A673 (cell line): ENCODE results near the gene HEXA. TPM values are rescaled to one million over a fixed set of nuclear protein-coding genes. Genes with fewer than 3 reads are reported as not detected.

Source experiments
- BruUV-seq: library from RNA; stranded (reverse); fragments of 400-500 nt; replicated peaks from 2 replicates; lab custom pipeline; 2021; lab: Mats Ljungman, UMichigan
- CTCF ChIA-PET: fragments of 300-600 bp; sonication (Branson Sonifier 250); formaldehyde crosslinking; loops from one replicate; lab custom pipeline; 2022; ENCODE audit warnings: antibody characterized with exemption; lab: Charles Lee
- POLR2A ChIA-PET: fragments of 300-600 bp; sonication (Branson Sonifier 250); formaldehyde crosslinking; loops from one replicate; lab custom pipeline; 2022; ENCODE audit warnings: antibody characterized with exemption; ENCODE audit not compliant: low non-redundant PET; lab: Charles Lee
- DNase-seq: peaks from one replicate; pipeline ENCODE4 v3.0.0-alpha.2; 2015; ENCODE audit warnings: low spot score
- H3K27ac ChIP-seq: fragments of 200-600 bp; sonication (generic); 2 replicates; pipeline ENCODE4 v1.5.1; 2016; ENCODE audit warnings: mixed run types, low read depth, mild to moderate bottlenecking, mixed read lengths, antibody characterized with exemption, low read length; ENCODE audit not compliant: poor library complexity, severe bottlenecking
- H3K27me3 ChIP-seq: fragments of 200-600 bp; sonication (generic); replicated peaks from 2 replicates; pipeline ENCODE4 v1.6.1; 2017; ENCODE audit warnings: mixed run types, low read depth, mild to moderate bottlenecking, mixed read lengths, antibody characterized with exemption, low read length; ENCODE audit not compliant: insufficient read depth, poor library complexity
- H3K36me3 ChIP-seq: fragments of 200-600 bp; sonication (generic); 2 replicates; pipeline ENCODE4 v1.6.1; 2016; ENCODE audit warnings: mixed run types, mild to moderate bottlenecking, mixed read lengths, antibody characterized with exemption, low read length; ENCODE audit not compliant: insufficient read depth, poor library complexity, severe bottlenecking
- H3K4me1 ChIP-seq: fragments of 200-600 bp; sonication (generic); 2 replicates; pipeline ENCODE4 v1.6.1; 2017; ENCODE audit warnings: mixed run types, mild to moderate bottlenecking, mixed read lengths, antibody characterized with exemption, low read length; ENCODE audit not compliant: insufficient read depth, poor library complexity, severe bottlenecking
- H3K4me3 ChIP-seq: fragments of 200-600 bp; sonication (generic); 2 replicates; pipeline ENCODE4 v1.5.1; 2016; ENCODE audit warnings: low read depth, mixed run types, mild to moderate bottlenecking, mixed read lengths, low read length; ENCODE audit not compliant: poor library complexity, severe bottlenecking
- H3K9me3 ChIP-seq: fragments of 200-600 bp; sonication (generic); 2 replicates; pipeline ENCODE4 v1.6.1; 2016; ENCODE audit warnings: mixed run types, low read depth, mild to moderate bottlenecking, mixed read lengths, antibody characterized with exemption, low read length; ENCODE audit not compliant: poor library complexity, severe bottlenecking
- CTCF ChIP-seq: fragments of 300-800, 200-600 bp; sonication (generic); conservative IDR thresholded peaks from 2 replicates; pipeline ENCODE4 v1.5.1; 2017; ENCODE audit warnings: low read depth, mild to moderate bottlenecking, antibody characterized with exemption, low read length, moderate library complexity, mixed read lengths
- EZH2 ChIP-seq: fragments of 200-600 bp; sonication (generic); IDR thresholded peaks from 2 replicates; pipeline ENCODE4 v1.6.1; 2017; ENCODE audit warnings: borderline replicate concordance, low read depth, mild to moderate bottlenecking, mixed read lengths, antibody characterized with exemption, low read length; ENCODE audit not compliant: poor library complexity, severe bottlenecking
- intact Hi-C: fragments of 100-400 bp; cut with micrococcal nuclease; formaldehyde crosslinking; loops from one replicate; pipeline ENCODE4 v1.10.0; 2022; ENCODE audit not compliant: unreplicated experiment
- total RNA-seq: library from RNA; stranded (reverse); gene quantifications from 2 replicates; pipeline ENCODE4 v1.2.3, GENCODE V29; 2021

HEXA gene
- total RNA-seq, 1 experiment from 2014 or later: 64.8 TPM

DNA sequence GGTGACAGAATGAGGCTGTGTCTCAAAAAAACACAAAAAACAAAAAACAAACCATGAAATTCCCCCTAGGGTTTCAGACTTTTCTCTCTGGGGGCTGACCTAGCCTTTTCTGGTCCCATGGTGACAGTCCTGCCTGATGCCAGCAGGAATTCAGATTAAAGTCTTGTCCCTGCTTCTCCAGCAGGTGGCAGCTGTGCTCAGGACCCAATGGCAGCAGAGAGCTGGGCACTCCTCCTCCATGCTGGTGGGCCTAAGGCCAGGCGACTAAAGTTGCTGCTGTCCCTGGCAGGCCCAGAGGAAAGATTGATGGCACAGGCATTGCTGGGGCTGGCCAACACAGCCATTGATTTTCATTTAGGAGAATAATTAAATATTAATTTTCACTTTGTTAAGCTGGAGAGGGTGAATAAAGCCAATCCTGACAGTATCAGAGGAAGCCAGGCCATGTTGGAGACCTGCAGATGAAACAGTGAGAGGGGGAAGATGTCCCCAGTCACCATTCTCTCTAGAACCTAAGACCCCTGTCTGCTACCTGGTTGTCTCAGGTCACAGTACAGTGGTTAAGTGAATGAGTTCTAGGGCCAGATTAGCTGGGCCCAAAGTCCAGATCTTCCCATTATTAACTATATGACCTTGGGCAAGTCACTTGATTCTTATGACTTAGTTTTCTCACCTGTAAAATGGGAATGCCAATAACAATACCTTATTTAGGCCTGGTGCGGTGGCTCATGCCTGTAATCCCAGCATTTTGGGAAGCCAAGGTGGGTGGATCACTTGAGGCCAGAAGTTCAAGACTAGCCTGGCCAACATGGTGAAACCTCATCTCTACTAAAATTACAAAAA is 63.0 kb downstream of the HEXA start:
- POLR2A ChIA-PET: no interaction called here
- TF ChIP-seq EZH2 (no peak), CTCF (peak; percentile 84)
- Histone ChIP-seq H3K27me3 (peaks cover 8% of the 10 kb centered on the region), H3K9me3 (no peaks in the 10 kb centered on the region), H3K27ac (no peak overlapping the region), H3K36me3 (no peaks in the 10 kb centered on the region), H3K4me1 (no peaks in the 10 kb centered on the region), H3K4me3 (no peak overlapping the region)
- intact Hi-C loops: no loop called here
- CTCF ChIA-PET: interaction anchor here (0.6 to 1.2 kb wide), 3 partner anchors 287 to 1332 kb away, joined by 3 read pairs; no protein-coding TSS in a partner anchor
- DNase-seq: peak; percentile 79
- BruUV-seq: no TSS peak

DNA sequence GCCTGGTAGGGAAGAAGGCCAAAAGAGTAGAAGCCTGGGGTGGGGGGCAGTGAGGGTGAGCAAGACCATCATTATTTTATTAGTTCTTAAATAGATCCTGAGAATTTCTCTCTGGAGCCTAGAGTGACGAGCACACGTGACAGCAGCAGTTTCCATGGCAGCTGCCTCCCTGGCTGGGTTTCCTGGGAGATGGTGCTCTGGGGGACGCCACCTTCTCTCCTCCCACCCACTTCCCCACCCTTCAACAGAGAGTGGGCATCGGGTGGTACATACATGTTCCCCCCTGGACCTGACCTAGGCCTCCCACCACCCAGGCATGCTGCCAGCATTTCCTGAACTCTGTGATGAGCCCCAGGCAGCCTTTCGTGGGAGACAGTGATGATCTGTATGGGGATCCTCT is 68.8 kb downstream of the HEXA start:
- no TSS peak for BruUV-seq
- H3K4me3 ChIP-seq: no peak overlapping the region
- DNase-seq: no peak
- ChIA-PET CTCF (no interaction called here), POLR2A (no interaction called here)
- H3K36me3 ChIP-seq: no peaks in the 10 kb centered on the region
- H3K9me3 ChIP-seq: no peaks in the 10 kb centered on the region
- intact Hi-C loops: no loop called here
- no peak for TF ChIP-seq EZH2
- TF ChIP-seq CTCF: no peak
- H3K27ac ChIP-seq: no peak overlapping the region
- H3K27me3 ChIP-seq: peaks cover 21% of the 10 kb centered on the region
- no peaks in the 10 kb centered on the region for H3K4me1 ChIP-seq

DNA sequence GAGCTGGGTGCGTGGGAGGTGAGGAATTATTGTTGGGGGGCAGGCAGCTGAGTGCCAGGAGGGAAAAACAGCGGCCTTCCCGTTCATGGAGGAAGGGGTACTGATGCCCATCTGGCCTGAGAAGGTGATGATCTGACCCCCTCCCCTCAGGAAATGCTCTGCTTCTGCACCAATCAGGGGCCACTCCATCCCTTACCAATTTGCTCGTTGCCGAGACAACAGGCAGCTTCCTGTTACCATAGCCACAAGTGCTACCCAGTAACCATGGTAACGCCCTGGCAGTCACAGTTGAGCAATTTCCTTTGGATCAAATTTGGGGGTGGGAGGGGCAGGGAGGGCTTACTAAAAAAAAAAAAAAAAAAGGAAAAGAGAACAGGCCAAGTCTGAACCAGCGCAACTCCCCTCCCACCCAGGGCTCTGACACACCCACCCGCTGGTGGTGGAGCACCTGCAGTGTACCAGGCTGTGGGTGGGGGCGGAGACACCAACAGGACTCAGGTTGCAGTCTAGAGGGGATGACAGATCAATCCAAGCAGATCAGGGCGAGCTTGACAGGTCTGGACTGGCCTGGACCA is 69.5 kb downstream of the HEXA start:
- H3K4me1 ChIP-seq: no peaks in the 10 kb centered on the region
- no TSS peak for BruUV-seq
- peaks cover 21% of the 10 kb centered on the region for H3K27me3 ChIP-seq
- intact Hi-C loops: no loop called here
- POLR2A ChIA-PET: no interaction called here
- no peak overlapping the region for H3K4me3 ChIP-seq
- no peak overlapping the region for H3K27ac ChIP-seq
- no peaks in the 10 kb centered on the region for H3K36me3 ChIP-seq
- DNase-seq: peak; percentile 65
- H3K9me3 ChIP-seq: no peaks in the 10 kb centered on the region
- no peak for TF ChIP-seq CTCF
- CTCF ChIA-PET: no interaction called here
